ENCODE data around the gene ACIN1. TPM values are rescaled to one million over a fixed set of nuclear protein-coding genes. Genes with fewer than 3 reads are reported as not detected.
A peak's percentile ranks its signal among the peaks of the same experiment; 100 is the strongest.

ACIN1 gene
- total RNA-seq, 4 donors from 2014 or later: 96.5 to 143 (median 108) TPM

DNA sequence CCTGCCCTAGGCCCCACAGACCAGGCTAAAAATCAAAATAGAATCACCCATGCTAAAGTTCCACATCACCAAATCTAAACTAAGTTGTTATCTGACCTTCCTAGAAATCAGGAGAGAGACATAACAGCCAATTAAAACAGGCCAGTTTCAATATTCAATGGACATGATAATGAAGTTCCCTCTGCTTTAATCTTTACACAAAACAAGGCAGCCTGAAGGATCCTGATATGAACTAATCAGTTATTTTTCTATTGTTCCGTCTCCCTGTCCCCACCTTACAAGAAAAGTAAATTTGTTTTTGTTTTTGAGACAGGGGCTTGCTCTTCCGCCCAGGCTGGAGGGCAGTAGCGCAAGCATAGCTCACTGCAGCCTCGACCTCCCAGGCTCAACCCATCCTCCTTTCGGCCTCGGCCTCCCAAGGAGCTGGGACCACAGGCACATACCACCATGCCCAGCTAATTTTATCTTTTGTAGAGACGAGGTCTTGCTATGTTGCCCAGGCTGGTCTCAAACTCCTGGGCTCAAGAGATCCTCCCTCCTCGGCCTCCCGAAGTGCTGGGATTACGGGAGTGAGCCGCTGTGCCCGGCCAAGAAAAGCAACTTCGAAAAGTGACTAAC lies 29.5 kb upstream of the ACIN1 start:
- H3K27ac ChIP-seq: no peak overlapping the region
- peaks cover 0 to 8% (median 3%) of the 10 kb centered on the region in 4 donors for H3K4me1 ChIP-seq
- H3K27me3 ChIP-seq: no peaks in the 10 kb centered on the region
- no peaks in the 10 kb centered on the region for H3K9me3 ChIP-seq
- TF ChIP-seq, protein P1, sequence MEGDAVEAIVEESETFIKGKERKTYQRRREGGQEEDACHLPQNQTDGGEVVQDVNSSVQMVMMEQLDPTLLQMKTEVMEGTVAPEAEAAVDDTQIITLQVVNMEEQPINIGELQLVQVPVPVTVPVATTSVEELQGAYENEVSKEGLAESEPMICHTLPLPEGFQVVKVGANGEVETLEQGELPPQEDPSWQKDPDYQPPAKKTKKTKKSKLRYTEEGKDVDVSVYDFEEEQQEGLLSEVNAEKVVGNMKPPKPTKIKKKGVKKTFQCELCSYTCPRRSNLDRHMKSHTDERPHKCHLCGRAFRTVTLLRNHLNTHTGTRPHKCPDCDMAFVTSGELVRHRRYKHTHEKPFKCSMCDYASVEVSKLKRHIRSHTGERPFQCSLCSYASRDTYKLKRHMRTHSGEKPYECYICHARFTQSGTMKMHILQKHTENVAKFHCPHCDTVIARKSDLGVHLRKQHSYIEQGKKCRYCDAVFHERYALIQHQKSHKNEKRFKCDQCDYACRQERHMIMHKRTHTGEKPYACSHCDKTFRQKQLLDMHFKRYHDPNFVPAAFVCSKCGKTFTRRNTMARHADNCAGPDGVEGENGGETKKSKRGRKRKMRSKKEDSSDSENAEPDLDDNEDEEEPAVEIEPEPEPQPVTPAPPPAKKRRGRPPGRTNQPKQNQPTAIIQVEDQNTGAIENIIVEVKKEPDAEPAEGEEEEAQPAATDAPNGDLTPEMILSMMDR (IDR thresholded peaks at IDR 0.05): no peak
- no peak for TF ChIP-seq POLR2A (IDR thresholded peaks at IDR 0.05)
- H3K36me3 ChIP-seq: peaks cover 0 to 27% (median 4%) of the 10 kb centered on the region in 3 donors
- H3K4me3 ChIP-seq: no peak overlapping the region
- WGBS, 2 donors: 90 to 93% methylated on average over 13 of the region's 13 CpGs
- no peak for DNase-seq (ENCODE audit: low spot score in 2 of 2)

DNA sequence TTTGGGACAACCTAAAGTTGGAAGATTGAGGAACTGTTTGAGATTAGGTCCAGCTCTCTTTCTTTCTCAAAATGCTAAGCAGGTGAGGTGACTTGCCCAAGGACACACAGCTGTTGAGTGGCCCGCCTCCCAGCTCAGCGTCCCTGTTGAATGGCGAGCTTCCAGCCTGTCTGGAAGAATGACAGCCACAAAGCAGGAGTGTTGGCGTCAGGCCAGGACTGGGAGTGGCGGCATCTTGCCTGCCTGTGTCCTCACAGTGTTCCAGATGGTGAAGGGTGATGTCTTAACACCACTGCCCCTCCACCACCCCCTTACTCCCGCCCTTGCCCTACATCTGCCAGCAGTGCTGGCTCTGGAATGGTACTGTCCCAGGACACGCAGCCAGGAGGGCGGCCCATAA lies 28.5 kb upstream of the ACIN1 start:
- peaks cover 0 to 18% (median under 1%) of the 10 kb centered on the region in 3 donors for H3K36me3 ChIP-seq
- H3K27me3 ChIP-seq: peaks cover 0 to 3% of the 10 kb centered on the region in 2 donors
- TF ChIP-seq, protein P1 (IDR thresholded peaks at IDR 0.05): no peak
- no peak for TF ChIP-seq POLR2A (IDR thresholded peaks at IDR 0.05)
- no peak for TF ChIP-seq EP300 (IDR thresholded peaks at IDR 0.05)
- DNase-seq (ENCODE audit: low spot score in 2 of 2): peak in 1 of 2 donors; percentile 30
- no peak overlapping the region for H3K27ac ChIP-seq
- 59 to 66% methylated on average over 8 of the region's 8 CpGs for WGBS, 2 donors
- H3K4me1 ChIP-seq: peaks cover 0 to 8% (median 3%) of the 10 kb centered on the region in 4 donors
- H3K9me3 ChIP-seq: no peaks in the 10 kb centered on the region
- H3K4me3 ChIP-seq: no peak overlapping the region

DNA sequence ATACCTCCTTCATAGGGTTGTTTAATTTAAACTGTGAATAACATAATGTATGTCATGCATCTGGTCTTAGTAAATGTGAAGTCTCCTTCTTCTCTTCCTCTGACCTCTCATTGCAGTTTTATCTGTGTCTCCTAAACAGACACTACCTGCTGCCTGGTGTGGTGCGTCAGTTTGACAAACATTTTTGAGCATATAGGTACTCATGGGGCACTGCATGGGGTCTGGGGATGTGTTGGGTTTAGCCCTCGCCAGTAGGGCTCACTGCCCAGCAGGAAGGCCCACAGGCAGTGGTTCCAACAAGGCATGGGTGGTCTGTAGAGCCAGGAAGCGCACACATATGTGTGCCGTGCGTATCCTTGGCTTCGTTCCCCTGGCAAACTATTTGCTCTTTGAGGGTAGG lies 27.1 kb upstream of the ACIN1 start:
- peaks cover 0 to 8% (median 3%) of the 10 kb centered on the region in 4 donors for H3K4me1 ChIP-seq
- no peak overlapping the region for H3K27ac ChIP-seq
- H3K27me3 ChIP-seq: peaks cover 0 to 4% of the 10 kb centered on the region in 2 donors
- H3K9me3 ChIP-seq: no peaks in the 10 kb centered on the region
- peaks cover 0 to 5% (median 0%) of the 10 kb centered on the region in 3 donors for H3K36me3 ChIP-seq
- DNase-seq (ENCODE audit: low spot score in 2 of 2): no peak
- WGBS, 2 donors: 86 to 94% methylated on average over 6 of the region's 6 CpGs
- TF ChIP-seq EP300 (IDR thresholded peaks at IDR 0.05) (no peak), POLR2A (IDR thresholded peaks at IDR 0.05) (no peak)
- TF ChIP-seq, protein P1 (IDR thresholded peaks at IDR 0.05): no peak
- H3K4me3 ChIP-seq: no peak overlapping the region

DNA sequence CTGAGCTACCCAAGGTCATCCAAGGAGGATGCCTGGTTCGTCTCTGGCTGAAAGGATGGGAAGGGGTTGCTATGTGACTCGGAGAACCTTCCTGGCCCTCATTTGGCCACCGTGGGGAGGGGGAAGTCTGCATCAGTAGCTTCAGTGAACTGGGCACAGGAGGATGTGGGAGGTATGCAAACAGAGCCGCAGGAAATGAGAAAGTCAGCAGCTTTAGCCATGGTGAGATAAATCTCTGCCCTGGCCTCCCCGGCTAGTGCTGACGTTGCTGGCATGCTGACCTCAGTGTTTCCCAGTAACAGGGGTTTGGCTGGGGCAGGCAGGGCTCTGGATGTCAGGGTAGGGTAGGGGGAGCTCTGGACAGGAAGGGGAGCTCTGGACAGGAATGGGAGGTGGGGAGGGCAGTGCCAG lies 26.4 kb upstream of the ACIN1 start:
- no peak overlapping the region for H3K27ac ChIP-seq
- WGBS, 2 donors: 40 to 48% methylated on average over 6 of the region's 6 CpGs
- TF ChIP-seq, protein P1 (IDR thresholded peaks at IDR 0.05): no peak
- TF ChIP-seq POLR2A (IDR thresholded peaks at IDR 0.05) (no peak), EP300 (IDR thresholded peaks at IDR 0.05) (no peak)
- peaks cover 0 to 8% (median 3%) of the 10 kb centered on the region in 4 donors for H3K4me1 ChIP-seq
- no peak overlapping the region for H3K4me3 ChIP-seq
- no peaks in the 10 kb centered on the region for H3K9me3 ChIP-seq
- no peak for DNase-seq (ENCODE audit: low spot score in 2 of 2)
- no peaks in the 10 kb centered on the region for H3K36me3 ChIP-seq
- H3K27me3 ChIP-seq: peaks cover 0 to 4% of the 10 kb centered on the region in 2 donors

DNA sequence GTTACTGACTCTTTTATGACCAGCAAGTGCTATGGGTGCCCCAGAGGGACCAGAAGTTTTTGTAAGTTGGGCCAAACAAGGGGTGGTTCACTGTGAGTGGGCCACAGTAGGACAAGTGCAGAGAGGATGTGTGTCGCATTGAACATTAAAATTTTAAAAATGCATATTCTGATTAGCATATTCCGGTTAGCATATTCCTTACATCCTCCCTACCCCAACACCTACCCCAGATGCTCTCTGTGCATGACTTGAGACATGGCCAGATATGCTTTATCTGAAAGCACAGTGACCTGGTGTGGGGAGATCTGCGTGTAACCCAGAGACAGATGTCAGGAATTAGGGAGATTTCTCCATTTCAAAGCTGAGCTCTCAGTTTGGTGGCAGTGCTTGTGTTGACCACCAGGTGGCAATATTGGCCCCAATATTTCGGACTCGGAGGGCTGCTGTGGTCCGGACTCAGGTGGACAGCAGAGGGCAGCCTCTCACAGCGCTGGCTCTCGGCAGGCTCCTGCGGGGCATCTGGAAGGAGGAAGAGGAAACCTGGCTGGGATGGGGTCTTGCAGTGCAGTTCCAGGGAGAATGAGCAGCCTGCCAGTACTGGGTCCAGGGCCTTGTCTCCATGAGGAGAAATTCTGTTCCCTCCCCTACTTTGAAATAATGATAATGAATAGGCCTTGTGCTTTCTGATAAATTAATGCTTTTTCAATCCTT lies 25.8 kb upstream of the ACIN1 start:
- peak; percentile 81 to 90 for DNase-seq (ENCODE audit: low spot score in 2 of 2)
- Histone ChIP-seq H3K36me3 (no peaks in the 10 kb centered on the region), H3K4me3 (no peak overlapping the region), H3K27me3 (peaks cover 0 to 4% of the 10 kb centered on the region in 2 donors), H3K4me1 (peaks cover 0 to 8% (median 3%) of the 10 kb centered on the region in 4 donors), H3K27ac (no peak overlapping the region), H3K9me3 (no peaks in the 10 kb centered on the region)
- WGBS, 2 donors: 15 to 19% methylated on average over 9 of the region's 9 CpGs
- TF ChIP-seq EP300 (IDR thresholded peaks at IDR 0.05) (peak; percentile 9 to 59), POLR2A (IDR thresholded peaks at IDR 0.05) (no peak)
- TF ChIP-seq, protein P1 (IDR thresholded peaks at IDR 0.05): peak; percentile 99 to 100 (median 100)

Data from tibial nerve (tissue), 4 donors.